ENCODE results near the gene DHODH.
A peak's percentile ranks its signal among the peaks of the same experiment; 100 is the strongest.
"Not testable (repeated sequence)": the region's sequence is repeated elsewhere in the genome, so short reads cannot be mapped to it uniquely, and the experiment has no call there.

The DHODH gene

DNA sequence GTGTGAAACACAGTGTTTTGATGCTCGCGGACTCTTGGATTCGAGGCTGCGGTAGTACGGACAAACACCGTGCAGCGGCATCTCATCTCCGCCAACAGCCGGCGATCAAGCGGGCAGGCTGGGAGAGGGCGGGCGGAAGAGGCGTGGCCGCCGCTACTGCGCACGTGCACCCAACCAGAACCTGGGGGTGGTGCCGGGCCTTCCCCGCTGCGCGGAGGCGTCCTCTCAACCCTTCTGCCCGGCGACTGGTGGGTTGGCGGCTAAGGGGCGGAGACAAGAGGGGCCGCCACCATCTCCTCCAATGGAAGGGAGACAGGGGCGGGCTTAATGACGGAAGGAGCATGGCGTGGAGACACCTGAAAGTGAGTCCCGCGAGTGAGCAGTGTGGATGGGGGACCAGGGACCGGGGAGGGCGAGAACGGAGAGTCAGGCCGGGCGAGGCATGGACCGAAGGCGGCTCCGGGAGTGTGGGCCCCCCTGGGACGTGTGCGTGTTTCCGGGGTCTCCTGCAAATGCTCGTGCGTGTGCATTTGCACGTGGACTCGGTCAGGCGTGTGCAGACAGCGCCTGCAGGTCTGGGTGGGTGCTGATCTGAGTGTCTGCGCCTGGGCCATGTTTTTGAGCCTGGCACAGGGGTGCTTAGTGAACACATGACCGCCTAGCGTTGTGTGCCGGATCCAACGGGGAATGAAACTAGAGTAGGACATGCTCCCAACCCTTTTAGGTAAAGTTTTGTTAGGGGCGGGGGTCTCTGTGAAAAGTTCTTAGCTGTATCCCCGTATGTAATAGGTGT is at the start of gene DHODH:
Gene DHODH (plus strand): TSS at position 321 of the 793 bp plus-strand sequence. CDS start 21 bp downstream, at position 342.
- peak; percentile 97 for DNase-seq

DNA sequence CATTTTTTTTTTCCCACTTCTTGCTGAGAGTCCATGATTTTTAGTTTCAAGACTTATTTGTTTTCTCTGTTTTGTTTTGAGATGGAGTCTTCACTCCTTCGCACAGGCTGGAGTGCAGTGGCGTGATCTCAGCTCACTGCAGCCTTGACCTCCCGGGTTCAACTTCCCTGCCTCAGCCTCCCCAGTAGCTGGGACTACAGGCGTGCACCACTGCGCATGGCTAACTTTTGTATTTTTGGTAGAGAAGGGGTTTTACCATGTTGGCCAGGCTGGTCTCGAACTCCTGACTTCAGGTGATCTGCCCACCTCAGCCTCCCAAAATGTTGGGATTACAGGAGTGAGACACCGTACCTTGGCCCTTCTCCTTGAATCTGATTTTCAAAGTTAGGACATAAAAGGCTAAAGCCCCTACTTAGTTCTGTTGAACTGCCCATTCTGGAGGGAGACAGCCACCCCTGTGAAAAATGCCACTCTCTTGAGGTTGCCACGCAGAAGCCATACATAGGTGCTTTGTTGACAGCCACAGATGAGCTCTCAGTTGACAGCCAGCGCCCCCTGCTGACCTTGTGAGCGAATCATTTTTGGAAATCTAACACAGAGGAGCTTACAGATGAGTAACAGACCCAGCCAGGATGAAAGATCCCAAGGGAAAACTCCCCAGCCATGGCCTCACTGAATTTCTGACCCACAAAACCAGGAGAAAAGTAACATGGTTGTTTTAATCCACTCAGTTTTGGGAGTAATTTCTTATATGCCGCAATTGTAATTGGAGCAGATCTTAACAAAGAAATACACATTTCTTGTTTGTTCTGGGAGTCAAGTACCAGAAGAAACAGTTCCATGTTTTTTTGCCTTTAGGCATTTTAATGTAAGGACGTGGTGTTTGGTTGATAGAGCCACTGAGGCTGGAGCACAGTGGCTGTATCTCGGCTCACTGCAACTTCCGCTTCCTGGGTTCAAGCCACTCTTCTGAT is 47.2 kb upstream of the DHODH start:
- DNase-seq, result peak; percentile 83

DNA sequence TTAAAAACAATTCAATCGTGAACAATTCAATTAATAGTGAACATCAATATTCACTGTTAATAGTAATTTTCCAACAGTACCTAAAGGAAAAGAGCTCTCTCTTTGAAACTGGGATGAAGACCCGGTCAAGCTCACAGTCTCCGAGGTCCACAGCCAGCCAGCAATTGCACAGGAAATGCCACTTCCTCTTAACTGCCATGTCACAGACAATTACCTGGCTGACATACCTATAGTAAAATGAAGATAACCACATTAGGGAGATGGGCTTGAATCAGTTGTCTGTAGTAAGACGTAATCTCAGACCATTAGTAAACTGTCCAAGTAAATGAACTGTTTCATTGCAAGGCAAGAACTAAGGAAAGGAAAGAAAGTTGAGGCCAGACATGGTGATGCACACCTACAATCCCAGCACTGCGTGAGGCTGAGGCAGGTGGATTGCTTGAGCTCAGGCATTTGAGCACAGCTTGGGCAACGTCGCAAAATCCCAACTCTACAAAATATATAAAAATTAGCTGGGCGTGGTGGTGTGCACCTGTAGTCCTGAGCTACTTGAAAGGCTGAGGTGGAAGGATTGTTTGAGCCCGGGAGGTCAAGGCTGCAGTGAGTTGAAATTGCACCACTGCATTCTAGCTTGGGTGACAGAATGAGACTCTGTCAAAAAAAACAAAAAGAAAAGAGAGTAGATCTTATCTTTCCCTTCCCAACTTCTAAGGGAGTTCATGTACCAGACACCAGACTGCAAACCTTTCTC is 45.2 kb upstream of the DHODH start:
- DNase-seq, result no peak

DNA sequence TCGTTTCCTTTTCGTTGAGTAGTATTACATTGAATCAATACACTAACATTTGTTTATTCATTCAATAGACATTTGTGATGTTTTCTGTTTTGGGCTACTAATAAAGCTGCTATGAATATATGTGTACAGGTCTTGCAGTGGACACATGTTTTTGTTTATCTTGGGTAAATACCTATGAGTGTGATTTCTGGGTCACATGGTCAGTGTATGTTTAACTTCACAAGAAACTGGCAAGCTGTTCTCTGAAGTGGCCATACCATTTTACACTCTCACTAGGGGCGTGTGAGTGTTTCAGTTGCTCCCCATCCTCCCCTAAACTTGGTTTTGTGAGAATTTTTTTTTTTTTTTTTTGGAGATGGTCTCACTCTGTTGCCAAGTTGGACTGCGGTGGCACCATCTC is 43.3 kb upstream of the DHODH start:
- DNase-seq, result no peak

DNA sequence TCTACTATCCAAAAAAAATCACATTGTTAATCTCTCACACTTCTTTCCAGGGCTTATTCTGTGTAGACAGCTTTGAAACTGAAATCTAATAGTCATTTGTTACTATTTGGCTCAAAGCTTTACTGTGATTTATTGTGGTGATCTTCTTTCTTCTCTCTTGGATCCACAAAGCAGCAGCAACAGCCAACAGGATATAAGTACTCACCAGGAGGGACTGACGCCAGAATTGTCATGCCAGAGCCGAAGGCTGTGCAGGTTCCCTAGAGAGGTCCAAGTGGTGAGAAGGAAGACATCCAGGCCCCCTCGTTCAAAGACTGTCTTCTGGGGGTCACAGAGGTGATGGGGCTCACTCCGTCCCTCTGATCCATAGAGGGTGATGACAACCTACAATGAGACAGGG is 41.6 kb upstream of the DHODH start:
- no peak for DNase-seq

DNA sequence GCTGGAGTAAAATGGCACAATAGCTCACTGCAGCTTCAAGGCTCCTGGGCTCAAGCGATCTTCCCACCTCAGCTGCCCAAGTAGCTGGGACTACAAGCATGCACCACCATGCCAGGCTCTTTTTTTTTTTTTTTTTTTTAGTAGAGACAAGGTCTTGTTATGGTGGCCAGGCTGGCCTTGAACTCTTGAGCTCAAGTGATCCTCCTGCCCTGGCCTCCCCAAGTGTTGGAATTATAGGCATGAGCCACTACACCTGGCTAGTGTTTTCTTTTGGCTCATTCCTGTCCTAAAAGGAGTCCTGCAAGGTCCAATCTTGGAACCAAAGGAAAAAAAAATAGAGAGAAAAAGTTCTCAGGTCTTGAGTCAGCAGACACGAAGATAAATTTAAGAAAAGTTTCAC is 39.2 kb upstream of the DHODH start:
- no peak for DNase-seq

DNA sequence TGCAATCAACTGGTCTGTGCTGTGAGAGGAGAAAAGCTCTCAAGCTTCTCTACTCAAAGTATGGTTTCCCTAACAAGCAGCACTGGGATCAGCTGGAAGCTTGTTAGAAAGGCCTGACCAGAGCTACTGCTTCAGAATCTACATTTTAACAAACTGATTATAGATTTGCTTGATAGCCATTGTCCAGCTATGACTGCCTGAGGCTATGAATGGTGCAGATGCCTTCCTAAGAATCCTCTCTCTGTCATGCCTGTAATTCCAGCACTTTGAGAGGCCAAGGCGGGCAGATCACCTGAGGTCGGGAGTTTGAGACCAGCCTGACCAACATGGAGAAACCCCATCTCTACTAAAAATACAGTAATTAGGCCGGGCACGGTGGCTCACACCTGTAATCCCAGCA is 37.0 kb upstream of the DHODH start:
- DNase-seq, result no peak

DNA sequence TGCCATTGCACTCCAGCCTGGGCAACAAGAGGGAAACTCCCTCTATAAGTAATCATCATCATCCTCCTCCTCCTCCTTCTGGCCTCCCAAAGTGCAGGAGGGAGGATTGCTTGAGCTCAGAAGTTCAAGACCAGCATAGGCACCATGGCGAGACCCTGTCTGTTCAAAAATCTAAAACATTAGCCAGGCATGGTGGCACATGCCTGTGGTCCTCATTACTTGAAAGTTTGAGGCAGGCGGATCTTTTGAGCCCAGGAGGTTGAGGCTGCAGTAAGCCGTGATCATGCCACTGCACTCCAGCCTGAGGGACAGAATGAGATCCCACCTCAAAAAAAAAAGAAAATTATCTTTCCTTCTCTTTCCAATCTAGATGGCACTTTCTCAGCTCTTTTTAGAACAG is 36.2 kb upstream of the DHODH start:
- no peak for DNase-seq

DNA sequence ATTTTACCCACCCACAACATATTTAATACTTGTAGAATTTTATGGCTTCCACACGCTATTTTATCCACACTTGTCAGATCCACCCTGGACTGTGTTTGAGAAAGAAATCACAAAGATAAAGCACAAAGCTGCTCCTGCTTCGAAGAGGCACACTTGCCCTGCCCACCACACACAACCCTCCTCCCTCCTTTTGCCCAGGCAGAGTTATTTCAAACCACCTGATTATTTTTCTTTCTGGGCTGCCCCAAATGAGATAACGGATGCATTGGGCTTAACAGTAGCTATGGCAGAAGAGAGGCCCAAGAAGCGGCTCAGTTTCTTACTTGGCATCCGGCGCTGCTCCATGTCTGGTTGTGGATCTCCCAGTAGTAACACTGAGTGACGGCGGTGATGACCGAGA is 35.5 kb upstream of the DHODH start:
- no peak for DNase-seq

DNA sequence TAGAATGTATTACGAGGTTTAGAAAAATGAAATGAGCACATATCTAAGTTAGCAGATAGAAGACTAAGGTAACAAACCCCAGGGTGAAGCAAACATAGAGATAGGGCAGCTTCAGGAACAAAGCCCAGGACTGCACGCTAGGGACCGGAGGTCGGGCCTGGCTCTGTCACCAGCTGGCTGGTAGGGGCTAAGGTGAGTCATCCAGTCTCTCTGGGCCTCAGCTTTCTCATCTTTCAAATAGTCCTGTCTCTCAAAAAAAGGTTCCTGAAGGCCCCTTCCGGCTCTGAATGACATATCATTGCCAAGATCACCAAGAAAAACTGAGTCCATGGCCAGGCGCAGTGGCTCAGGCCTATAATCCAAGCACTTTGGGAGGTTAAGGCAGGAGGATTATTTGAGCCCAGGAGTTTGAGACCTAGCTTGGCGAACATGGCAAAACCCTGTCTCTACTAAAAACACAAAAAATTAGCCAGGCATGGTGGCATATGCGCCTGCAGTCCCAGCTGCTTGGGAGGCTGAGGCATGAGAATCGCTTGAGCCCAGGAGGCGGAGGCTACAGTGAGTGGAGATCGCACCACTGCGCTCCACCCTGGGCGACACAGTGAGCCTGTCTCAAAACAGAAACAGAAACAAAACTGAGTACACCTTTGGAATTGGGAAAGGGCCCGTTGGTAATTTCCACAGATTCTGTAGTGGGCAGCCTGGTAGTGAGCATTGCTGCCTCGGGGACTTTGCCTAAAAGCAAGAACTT is 34.3 kb upstream of the DHODH start:
- no peak for DNase-seq

DNA sequence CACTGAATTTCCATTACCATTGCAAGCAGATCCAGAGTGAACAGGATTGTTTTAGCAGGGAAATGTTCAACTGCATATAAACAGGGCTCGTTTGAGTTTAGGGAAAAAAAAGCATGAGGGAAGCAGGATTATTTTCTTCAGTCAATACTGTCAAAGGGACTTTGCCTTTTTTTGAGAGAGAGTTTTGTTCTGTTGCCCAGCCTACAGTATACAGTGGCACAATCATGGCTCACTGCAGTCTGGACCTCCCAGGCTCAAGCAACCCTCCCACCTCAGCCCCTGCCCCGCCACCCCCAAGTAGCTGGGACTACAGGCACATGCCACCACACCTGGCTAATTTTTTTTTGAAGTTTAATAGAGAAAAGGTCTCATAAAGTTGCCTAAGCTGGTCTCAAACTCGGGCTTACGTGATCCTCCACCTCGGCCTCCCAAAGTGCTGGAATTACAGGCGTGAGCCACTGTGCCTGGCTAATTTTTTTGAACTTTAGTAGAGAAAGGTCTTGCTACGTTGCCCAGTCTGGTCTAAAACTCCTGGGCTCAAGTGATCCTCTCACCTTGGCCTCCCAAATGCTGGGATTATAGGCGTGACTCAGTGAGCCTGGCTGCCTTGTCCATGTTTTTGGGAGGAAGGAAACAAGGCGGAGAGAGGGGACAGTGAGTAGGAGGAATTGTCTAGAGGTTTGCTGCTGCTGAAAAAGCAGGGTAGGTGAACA is 23.1 kb upstream of the DHODH start:
- no peak for DNase-seq

DNA sequence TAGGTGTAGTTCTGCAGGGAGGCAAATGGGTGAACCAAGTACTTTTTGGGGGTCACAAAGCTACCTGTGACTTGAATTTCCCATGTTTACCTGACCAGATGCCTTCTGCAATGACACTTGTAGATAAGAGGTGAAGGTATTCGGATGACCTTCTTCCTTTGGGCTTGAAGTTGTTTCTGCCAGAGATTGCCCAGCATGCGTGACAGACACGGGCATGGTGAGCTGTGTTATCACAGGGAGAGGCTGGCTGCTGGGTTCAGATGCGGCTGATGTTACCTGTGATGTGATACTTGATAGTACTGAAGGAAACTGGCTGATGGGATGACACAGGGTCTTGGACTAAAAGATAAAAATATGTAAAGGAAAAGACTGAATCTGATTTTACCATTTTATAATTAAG is 22.4 kb upstream of the DHODH start:
- no peak for DNase-seq

DNA sequence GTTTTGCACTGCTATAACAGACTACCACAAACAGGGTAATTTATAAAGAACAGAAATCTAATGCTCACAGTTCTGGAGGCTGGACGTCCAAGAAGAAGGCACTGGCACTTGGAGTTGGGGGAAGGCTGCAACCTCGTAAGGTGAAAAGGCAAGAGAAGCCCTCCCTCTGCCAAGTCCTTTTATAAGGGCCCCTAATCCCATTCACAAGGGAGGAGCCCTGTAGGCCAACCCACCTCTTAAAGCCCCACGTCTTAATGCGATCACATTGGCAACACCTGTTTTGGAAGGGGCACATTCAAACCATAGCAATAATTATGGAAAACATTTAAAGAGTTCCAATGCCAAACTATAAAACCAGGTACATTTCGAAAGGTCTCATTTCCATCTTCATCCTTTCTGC is 13.5 kb upstream of the DHODH start:
- no peak for DNase-seq

DNA sequence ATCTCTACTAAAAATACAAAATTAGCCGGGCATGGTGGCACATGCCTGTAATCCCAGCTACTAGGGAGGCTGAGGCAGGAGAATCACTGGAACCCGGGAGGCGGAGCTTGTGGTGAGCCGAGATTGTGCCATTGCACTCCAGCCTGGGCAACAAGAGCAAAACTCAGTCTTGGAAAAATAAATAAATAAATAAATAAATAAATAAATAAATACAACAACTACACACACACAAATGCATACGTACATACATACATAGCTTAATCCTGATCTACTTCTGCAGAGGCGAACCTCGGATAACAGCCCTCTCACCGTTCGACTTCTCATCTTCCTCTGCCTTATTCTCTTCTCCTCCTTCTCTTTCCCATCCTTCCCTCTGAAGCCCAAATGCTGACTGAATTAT is 11.0 kb upstream of the DHODH start:
- DNase-seq, result not testable (repeated sequence)

DNA sequence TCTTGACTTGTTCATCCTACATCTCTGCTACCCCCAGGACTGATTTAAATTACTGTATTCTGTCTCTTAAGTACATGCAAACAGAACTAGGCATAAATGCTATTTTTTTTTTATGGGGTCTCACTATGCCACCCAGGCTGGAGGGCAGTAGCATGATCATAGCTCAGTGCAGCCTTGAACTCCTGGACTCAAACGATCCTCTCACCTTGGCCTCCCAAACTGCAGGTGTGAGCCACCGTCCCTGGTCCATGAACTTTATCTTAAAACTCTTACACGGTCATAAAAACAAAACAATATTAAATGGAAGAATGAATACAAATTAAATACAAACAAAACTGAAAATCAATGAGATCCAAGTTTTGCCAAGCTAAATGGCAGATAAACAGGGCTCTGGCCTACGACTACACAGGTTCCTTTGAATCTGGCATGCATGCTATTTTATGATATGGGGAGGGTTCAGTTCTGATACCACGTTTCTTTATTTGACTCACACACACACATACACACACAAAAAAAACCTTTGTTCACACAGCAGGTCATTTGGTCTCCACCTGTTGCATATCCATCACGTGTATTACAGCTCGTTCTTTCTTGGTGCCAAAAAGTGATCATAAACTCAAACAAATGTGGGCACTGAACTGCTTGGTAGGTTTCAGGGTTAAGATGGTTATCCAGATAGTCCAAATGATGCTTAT is 7.2 kb upstream of the DHODH start:
- no peak for DNase-seq

DNA sequence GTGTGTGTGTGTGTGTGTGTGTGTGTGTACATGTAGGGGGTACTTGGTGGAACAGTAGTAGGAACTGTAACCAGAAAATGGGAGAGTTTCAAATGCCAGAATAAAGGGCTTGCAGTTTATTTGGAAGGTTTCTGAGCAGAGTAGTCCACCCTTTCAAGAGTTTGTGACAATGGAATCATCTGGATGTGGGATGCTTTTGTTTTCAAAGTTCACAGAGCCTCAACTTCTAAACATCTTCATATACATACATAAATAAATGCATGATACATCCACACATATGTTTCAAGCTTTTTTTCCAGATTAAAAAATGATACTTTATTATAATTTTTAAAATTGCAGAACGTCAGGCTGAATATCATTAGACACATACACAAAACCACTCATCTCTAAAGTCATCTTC is 5.9 kb upstream of the DHODH start:
- DNase-seq, result no peak

DNA sequence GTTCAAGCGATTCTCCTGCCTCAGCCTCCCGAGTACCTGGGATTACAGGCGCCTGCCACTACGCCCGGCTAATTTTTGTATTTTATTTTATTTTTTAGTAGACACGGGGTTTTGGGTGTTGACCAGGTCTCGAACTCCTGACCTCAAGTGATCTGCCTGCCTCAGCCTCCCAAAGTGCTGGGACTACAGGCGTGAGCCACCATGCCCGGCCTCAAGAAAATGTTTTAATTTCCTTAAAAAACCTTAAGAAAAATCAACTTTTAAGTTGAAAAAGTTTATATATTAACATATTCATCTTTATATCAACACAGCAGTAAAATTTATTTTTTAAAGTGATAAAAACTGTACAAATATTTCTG is 500 bp upstream of the DHODH start:
- DNase-seq, result not testable (repeated sequence)

DNA sequence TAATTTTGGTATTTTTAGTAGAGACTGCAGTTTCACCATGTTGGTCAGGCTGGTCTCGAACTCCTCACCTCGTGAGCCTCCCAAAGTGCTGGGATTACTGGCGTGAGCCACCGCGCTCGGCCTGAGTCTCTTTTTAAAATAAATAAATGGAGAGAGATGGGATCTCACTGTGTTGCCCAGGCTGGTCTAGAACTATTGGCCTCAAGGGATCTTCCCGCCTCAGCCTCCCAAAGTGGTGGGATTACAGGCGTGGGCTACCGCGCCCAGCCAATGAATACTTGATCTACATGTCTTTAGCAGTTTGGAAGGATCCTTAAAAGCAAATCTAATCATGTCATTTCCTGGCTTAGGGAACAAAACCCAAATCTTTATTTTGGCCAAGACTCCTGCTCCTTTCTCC is 1.2 kb downstream of the DHODH start:
- no peak for DNase-seq

DNA sequence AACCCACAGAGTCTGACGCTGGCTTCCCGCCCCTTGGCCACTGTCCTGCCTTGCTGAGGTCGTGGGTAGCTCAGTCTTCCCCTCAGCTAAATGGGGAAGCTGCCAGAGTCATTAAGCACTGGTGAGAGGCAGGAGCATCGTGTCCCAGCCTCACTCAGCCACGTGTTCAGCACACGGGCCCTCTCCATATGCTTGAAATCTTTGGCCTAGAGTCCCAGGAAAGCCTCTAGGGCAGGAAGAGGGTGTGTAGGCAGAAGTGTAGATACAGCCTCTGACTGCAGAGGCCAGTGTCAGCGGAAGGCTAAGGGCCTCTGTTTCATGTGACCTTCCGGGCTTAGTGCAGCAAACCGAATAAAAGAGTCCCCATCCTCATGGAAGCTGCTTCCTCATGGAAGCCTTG is 4.1 kb downstream of the DHODH start:
- DNase-seq, result no peak

DNA sequence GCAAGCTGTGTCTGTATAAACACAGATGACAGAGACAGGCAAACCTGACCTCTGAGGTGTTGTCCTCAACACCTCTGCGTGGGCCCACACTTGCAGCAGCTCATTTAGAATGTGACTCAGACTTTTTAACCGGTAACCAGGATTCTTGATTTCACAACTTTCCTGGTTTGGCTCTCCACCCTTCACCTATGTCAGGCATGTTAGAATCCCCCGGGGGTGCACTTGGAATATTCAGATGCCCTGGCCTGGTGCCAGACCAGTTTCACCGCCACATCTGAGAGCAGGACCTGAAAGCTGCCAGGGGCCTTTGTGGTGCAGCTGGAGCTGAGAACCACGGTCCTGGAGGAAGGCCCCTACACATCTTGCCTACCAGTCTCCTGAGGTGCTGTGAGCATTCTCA is 4.8 kb downstream of the DHODH start:
- DNase-seq, result no peak

DNA sequence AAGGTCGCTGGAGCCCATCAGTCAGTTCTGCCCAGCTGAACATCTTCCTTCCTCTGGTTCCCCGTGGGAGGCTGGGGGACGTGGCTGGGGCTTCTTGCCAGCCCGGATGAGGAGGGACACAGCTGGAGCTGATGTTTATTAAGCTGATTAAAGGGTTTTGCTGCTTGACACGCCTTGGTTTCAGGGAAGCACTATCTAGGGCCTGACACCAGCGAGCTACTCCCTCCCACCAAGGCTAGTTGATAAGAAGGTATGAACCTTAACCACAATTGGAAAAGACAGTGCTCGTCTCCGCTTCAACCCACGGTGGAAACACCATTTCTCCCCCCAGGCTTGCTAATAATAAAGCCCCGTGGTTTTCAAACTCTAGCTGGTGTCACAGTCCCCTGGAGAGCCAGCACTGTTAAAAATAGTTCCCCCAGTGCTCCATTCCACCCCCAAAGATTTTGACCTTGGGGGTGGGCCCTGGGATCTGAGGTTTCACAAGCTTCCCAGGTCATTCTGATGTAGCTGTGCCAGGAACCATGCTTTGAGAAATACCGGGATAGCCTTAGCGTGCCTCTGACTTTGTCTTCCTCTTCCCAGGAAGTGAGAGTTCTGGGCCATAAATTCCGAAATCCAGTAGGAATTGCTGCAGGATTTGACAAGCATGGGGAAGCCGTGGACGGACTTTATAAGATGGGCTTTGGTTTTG is 5.5 kb downstream of the DHODH start:
- DNase-seq, result no peak
